HG02610 (cell line): ENCODE data around the gene ANK2.

ENCODE experiments used
- ATAC-seq: cut with Tn5 transposase; IDR thresholded peaks from one replicate; pipeline ENCODE4 v1.9.1; 2021; ENCODE audit warnings: mild to moderate bottlenecking, moderate library complexity; ENCODE audit not compliant: unreplicated experiment

Gene ANK2

DNA sequence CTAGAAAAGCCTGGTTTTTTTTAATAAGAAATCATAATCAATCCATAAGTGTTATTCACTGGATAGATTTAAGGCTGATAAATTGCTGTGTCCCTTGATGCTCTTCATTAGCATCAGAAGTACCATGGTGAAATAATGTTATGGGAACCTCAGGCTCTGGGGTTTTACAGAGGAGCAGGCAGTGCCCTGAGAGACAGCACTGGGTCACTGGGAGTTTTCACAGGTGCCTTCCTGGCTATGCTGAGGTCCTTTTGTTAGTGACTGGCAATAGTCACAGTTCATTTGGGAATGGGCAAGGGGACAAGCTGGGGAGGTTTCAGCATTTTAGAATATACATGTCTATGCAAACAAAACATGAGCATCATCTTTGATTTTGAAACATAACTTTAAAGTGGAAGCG is 38.6 kb downstream of the ANK2 start:
- ATAC-seq = no peak

DNA sequence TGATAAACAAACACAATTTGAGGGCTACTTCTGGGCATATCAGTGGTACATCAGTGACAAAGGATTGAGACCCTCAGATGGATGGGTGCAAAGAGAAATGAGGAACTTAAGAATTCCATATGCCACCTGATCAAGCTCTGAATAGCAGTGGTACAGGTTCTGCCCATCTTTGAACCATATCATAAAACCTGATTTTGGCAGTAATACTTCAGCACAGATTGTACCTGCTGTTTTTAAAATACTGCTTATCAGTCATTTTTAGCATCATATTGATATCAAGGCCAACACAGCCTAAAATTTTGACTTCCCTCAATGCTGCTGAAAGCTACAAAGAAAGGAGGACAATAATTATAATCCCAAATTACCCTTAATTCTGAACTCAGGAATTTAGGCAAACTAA is 41.5 kb downstream of the ANK2 start:
- ATAC-seq = no peak

DNA sequence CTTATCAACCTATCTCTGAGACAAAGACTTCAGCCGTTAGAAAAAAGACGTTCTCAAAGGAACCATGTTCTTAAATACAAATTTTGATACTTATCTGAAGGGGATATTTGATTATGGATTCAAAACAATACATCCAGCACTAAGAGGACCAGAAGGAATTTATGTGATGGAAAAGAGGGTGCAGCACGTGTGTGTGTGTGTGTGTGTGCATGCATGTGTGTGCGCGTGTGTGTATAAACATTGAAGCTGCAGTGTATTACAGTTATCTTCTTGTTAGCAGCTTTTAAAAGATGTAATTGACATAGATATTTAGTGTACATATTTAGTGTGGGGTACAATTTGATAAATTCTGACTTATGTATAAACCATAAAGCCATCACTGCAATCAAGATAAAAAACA is 44.9 kb downstream of the ANK2 start:
- ATAC-seq = no peak

DNA sequence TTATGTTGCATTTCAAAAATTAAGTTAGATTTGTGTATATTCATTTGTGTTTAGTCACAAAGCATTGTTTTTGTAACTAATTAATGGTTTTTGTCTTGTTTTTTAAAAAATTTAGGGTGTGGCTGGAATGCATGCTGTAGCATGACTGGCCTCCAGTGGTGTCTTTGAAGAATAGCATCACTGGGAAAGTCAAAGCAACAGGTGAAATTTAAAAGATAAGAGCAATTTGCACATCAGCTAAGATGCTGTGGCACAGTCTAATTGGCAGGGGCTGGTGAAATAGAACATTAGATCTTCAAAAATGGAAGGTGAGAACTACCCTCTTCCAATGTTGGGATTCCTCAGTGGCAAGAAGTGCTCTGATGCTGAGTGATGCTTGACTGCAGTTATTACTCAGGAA is 45.3 kb downstream of the ANK2 start:
- no peak for ATAC-seq

DNA sequence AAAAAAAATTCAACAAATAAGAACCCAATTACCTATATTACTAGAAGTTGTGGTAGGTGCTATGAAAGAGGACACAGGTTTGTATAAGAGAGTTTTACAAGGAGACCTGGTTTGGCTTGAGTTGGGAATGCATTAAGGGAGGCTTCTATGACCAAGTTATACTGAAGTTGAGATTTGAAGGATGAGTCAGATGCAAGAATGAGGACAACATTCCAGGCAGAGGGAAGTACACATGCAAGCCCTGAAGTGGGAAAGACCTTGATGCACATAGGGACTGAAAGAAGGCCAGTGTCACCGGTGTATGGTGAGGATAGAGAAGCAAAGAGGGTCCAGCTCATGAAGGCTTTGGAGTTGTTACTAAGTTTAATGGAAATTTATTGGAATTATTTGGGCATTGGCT is 52.2 kb downstream of the ANK2 start:
- ATAC-seq = no peak

DNA sequence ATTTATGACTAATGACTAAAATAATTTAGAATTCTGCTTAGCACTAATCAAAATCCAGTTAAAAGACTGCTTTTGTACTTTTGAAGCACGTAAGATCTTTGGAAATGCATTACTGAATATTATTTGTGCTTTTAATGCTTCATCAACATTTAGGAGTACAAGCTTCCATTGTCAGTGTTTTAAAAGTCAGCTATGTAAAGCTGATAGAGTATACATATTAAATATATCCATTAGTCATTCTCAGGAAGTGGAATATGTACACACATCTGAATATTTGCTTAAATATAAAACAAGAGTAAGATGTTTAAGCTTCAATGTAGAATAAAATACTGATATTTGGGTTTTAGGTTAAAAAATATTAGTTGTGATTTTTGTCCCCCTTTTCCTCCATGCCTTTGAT is 54.1 kb downstream of the ANK2 start:
- no peak for ATAC-seq

DNA sequence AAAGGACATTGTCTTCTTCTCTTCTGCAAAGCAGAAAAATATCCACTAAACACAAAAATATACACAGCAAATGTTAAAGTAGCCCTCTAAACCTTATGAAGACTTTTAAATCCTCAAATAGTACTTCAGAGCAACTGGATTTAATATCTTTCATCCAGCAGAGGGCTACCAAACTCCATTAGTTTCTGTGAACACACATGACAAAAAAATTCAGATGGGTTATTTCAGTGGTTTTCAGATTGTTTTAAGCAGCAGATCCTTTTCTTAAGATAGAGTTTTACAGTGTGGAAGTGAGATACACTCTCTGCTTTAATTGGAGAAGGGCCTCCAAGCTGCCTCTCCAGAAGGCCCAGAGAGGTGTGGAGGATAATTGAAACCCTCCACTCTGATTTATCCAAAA is 56.7 kb downstream of the ANK2 start:
- ATAC-seq = no peak

DNA sequence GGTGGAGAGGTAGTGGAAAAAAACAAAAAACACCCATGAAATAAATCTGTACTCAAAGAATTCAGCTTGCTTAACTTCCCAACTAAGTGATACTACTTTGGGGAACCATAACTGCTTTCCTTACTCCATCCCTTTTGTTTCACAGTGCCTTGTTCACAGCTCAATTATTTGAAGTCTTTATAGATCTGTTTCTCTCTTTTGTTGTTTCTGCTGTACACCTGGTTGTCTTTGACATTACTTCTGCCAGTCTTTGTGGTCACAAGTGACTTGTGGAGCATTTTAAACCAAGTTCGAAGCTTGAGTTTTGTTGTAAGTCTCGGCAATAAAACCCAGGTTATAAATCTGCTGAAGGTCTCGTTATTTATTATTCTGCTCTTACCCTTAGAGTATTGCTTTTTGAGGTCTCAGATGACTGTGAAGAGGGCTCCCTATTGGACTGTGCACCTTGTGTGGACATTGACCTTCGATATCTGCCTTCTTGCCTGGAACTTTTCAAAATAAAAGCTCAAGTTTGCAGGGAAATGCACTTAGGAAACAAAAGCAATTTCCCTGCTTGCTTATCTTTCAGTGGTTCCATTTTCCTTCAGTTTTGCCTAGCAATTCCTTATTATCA is 59.8 kb downstream of the ANK2 start:
- no peak for ATAC-seq

DNA sequence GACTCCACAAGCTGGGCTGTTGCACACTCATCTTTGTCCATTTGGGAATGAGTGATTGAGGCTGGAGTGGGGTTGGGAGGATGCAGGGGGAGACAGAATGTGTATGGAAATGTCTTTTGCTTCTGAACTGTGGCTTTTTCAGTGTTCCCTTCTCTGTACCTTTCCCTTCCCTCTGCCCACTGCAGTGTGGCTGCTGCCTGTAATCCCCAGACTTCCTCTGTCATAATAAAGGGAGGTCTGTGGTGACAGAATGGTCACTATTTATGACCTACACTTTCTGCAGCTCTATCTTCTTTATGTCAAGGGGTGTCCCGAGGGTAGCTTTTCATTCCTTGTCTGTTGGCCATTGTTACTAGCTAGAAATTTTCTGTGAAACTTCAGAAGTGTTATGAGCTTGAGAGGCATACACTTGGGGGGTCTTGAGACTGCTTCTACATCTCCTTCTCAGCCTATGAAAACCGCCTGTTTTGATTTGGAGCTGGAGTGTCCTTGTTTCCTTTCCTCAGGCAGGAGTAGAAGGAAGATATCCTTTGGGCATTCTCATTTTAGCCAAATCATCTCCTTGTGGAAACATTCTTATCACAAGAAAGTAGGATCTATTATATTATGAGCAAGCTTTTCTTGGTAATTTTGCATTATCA is 63.0 kb downstream of the ANK2 start:
- peak; percentile 48 for ATAC-seq

DNA sequence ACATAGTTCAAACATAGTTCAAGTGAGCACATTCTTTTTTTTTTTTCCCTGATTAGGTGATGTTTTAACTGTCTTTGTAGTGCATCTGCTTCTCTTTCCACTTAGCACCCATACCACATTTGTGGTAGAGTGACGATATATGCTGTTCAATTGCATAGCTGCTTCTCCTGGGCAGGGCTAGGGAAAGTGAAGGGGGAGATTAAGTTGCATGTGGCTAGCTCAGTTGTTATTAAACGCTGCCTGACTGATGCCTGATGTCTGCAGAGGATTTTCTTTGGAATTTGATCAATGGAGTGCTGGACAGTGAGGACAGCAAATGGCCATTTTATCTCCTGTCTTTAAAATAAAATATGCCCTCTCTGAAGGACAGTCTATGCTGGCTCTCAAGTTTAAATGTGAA is 63.7 kb downstream of the ANK2 start:
- no peak for ATAC-seq

DNA sequence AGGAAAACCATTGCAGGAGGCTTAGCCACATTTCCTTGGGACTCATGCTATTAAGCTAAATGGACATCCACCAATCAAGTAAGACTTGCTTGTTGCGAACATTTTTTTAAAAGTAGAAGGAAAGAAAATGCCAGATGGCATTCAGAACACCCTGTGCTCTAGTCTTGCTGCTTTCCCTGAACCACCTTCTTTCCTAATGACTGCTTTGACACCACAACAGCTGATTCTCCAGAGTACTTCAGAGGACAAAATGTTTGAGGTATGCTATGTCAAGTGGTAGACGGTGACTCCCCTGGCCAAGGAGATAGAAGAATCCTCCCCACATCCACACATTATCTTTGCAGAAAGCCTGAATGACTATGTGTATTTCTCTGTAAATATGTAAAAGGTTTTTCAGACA is 65.4 kb downstream of the ANK2 start:
- no peak for ATAC-seq

DNA sequence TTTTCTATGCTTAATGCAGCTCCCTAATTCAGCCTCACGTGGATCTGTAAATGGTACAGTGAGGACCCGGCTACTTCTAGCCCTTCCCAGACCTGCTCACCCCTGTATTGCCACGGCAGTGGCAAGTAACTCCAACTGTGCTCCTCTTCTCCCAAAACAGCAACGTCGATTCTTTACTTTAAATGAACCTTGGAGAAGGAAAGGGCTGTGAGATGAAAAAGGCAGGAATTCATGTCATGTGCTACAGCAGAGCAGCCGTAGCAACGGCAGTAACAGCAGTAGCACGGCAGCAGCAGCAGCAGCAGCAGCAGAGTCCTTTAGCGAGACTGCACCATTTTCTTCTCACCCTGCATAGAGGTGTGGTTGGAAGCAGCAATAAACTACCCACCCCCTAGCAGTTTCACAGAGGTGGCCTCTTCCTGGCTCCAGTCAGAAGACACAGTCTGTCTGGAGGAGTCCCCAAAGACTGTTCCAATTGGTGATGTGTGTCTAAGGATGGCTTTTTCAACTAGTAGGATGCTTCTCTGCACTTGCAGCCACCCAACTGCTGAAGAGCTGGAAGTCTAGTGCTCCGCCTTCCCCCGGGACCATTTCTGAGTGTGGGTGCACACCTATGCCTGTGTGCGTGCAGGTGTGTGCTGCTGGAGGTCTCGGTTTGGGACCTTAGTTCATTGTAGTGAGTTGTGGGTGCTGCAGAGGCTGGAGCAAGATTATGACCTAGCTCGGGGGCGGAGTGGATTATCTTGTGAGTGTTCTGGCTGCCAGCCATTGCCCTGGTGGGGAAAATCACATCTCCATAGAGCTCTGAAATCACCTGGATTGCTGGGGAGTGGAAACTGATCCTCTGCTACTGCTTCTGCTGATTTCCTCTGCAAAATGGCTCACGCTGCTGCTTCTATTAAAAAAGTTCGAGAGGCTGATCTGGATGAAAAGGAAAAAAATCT is 67.2 kb downstream of the ANK2 start:
- ATAC-seq = no peak

DNA sequence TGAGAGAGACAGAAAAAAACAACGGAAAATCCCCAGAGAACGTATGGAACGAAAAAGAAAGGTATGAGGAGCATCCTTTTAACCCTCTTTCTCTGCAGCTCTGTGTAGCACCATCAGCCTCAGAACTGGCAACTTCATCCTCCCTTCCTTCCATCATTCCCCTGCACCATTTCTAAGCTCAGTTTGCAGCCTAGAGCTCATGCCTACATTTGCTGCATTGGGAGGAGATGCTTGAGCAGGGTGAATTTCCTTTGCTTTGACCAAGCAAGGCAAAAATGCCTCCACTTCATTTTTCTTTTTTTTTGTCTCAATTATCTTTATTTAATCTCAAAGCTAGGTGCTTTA is 67.9 kb downstream of the ANK2 start:
- ATAC-seq = no peak

DNA sequence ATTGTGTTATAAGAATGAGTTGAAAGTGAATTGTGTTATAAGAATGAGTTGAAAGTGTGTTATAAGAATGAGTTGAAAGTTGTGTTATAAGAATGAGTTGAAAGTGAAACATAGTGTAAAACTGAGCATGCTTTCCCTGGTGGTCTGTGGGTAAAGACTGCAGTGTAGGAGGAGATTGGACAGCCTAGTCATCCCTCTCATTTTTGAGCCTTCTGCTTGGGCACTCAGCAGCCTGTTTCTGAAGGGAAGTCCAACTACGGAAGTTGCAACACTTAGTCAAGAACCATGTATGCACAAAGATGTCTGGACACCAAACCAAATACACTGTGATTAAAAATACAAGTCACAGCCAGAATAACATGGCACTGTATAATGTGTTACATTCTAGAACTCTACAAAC is 72.6 kb downstream of the ANK2 start:
- ATAC-seq = peak; percentile 71

DNA sequence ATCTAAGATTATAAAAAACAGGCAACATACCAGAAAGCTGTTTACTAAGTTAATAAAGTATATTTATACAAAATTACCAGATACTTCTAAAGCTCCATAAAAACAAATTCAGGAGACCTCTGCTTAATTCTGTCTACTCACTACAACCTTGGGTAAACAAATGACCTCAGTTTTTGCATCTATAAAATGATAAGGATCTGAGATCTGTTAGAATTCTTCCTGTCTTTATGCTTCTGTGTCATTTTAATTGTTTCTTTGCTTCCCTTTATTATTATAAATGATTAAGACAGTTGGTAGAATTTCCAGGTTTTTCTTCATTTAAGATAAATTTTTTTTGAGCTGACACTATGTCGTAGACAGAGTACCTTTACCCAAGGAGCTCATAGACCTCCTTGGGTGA is 76.0 kb downstream of the ANK2 start:
- no peak for ATAC-seq

DNA sequence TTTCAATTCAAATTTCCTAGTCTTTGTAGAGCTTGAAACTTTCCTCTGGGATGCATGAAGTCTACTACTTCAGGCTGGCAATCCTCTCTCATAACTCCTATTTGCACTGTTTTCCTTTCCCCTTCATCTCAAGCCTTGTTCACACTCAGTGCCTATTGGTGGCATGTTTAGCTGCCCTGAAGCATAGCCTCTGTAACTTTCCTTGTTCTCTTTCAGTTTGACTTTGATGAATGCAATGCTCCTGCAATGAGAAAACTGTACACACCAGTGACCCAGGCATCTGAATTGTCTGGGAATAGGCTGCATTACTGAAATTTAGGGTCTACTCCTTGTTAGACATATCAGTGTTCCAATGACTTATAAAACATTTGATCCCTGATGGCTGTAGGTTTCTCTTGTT is 81.7 kb downstream of the ANK2 start:
- ATAC-seq = no peak

DNA sequence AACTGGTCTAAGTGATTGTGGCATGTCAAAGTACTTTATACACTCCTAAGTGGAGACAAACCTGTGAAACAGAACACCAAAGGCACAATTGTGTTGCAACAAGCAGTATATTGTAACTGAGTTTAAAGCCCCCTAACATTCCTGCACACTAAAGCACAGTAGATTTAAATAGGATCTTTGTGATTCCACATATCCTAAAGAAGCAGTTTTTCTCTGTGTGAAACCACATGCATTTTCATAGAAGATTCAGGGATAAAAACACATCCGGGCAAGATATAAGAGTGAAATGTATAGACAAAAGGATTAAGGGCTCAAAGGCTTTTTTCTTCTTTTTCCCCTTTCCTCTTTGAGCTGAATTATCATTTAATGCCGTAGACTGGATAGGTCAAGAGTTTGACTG is 82.2 kb downstream of the ANK2 start:
- no peak for ATAC-seq

DNA sequence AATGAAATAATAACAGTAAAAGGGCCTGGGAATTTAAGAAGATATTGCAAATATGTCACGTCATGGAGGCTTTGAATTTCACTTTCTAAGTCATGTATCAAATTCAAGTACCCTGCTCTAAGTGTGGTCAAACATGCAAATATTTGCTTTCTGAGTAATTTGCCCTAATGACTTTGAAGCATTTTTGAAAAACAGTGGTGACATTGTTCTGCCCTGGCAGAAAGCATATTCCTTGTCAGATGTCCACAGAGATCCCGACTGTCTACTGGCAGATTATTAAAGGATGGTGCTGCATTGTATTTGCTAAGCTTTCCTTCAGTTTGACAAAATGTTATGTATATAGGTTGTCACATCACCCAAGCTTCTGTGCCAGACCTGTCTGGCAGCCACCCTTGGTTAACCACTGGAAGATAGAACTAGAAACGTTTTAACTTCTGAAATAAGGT is 92.5 kb downstream of the ANK2 start:
- peak; percentile 55 for ATAC-seq

DNA sequence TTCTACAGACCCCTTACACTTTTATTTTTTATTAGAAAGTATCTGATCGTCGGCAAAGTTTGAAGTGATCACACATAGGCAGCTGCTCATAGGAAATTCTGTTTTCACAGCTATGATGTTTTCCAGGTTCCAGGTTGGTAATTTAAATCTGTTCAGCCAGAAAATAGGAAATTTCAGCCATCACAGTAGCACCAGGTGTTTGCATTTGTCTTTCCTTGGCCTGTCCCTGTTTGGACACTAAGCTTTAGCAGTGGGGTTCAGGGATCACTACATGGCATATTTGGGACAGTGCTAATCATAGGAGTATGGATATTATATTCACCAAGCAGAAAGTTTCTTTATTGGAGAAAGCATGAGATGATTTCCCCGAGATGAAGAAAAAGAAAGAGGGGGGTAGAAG is 92.9 kb downstream of the ANK2 start:
- ATAC-seq = no peak

DNA sequence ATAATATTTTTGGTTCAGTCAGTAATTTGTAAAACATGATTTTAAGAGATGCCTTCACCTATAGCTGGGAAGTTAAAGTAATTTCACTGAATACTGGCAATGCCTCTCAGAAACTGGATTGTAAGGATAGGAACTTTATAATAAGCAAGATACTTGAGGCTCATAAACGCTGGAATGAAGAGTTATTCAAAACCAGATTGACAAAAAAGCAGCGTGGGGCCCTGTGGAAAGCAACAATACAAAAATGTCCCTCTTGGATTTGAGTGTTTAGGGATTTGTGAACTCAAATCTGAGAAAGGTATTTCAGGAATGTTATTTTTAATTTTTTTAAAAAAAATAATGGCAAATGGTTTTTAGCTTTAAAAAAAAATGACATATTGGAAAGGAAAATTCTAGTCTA is 94.6 kb downstream of the ANK2 start:
- ATAC-seq = no peak

DNA sequence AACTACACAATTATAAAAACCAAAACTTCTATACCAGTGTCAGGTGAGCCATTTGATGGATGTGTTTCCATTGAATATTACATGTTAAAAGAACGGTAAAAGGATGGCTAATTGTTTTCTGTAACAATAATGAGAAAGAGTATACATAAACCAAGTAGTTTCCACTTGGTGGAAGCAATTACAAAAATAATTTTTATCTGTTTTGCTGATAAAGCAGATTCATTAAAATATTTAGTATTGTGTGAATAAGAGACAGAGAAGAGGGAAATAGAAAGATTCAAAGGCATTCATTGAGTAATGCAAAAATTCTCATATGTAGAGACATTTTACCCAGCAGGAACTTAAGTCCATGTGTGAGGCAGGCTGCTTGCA is 95.7 kb downstream of the ANK2 start:
- no peak for ATAC-seq
